ENCODE measurements around the gene ZDHHC24.

The ZDHHC24 gene

DNA sequence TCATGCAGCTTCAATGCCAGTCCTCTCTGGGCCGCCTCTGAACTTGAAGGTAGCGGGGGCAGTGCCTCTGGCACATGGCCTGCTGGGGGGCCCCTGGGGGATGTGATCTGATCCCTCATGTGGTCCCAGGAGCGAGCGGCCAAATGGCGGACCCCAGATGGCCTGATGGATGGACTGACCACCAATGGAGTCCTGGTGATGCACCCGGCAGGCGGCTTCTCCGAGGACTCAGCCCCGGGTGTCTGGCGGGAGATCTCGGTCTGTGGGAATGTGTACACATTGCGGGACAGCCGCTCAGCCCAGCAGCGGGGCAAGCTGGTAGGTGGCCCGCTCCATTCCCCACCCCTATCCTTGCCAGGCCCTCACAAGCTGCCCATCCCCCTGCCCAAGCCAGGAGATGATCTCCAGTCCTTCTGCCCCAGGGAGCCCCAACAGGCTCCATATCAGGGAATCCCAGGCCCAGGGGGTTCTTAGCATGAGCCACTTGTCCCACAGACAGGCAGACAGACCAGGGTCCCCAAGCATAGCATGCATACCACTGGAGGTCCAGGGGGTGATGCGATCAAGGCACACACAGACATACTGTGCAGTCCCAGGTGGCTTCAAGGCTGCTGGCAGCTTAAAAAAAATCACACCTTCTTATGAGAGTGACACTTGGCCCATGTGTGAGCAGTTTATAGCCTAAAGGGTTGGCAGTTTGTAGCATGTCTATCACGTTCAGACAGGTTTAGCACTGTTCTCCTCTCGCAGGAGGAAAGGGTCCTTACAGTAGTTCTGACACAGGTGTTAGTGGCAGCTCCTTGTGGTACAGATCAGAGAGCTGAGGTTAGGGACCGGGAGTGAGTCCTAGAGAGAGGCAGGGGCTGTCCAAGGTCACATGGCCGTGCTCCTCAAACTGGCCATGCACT lies 72.0 kb downstream of the ZDHHC24 start:
- DNase-seq (ENCODE audit: low read depth in 3 of 3) = no peak

DNA sequence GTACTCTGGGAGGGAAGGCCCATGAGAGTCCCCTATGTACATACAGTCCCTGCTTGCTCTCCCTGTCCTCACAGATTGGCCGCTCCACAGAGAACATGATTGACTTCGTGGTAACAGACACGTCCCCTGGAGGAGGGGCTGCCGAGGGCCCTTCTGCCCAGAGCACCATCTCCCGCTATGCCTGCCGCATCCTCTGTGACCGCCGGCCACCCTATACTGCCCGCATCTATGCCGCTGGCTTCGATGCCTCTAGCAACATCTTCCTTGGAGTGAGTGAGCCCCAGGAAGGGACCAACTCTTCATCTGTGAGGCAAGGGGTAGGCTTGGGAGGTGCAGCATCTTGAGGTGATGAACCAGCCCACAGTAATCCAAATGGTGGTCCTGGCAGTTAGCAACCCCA lies 72.7 kb downstream of the ZDHHC24 start:
- DNase-seq (ENCODE audit: low read depth in 3 of 3) = no peak

DNA sequence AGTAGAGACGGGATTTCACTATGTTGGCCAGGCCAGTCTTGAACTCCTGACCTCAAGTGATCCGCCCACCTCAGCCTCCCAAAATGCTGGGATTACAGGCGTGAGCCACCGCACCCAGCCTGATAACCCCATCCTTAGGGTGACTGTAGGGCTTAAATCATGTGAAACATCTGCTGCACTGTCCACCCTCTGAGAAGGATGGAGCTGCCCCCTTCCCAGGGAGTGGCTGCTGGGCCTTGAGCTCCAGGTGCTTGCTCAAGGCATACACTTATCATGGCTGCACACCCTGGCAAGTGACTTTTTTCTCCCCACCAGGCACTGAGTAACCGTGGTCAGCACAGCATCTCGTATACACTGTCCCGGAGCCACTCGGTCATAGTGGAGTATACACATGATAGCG lies 73.8 kb downstream of the ZDHHC24 start:
- no peak for DNase-seq (ENCODE audit: low read depth in 3 of 3)

- no peak for DNase-seq (ENCODE audit: low read depth in 3 of 3)
These were observed 74.7 kb downstream of the ZDHHC24 start for GRCh38 chr11:66471142-66471541.
